ENCODE data around the gene DGCR2. TPM values are rescaled to one million over a fixed set of nuclear protein-coding genes. Genes with fewer than 3 reads are reported as not detected.
"Not testable (repeated sequence)": the region's sequence is repeated elsewhere in the genome, so short reads cannot be mapped to it uniquely, and the experiment has no call there.

DGCR2 gene
- total RNA-seq, 1 donor = 80.0 TPM

GRCh38 chr22:19016081-19016766 lies 106.0 kb downstream of the DGCR2 start:
- no peak for DNase-seq (ENCODE audit: low read depth in 2 of 3, low spot score in 2 of 3)

- DNase-seq (ENCODE audit: low read depth in 2 of 3, low spot score in 2 of 3) = no peak
Measured at GRCh38 chr22:19014886-19015285, 107.3 kb downstream of the DGCR2 start.

- not testable (repeated sequence) for DNase-seq (ENCODE audit: low read depth in 2 of 3, low spot score in 2 of 3)
Measured at GRCh38 chr22:19013881-19014598, 108.2 kb downstream of the DGCR2 start.

- not testable (repeated sequence) for DNase-seq (ENCODE audit: low read depth in 2 of 3, low spot score in 2 of 3)
Measured at GRCh38 chr22:19013411-19013810, 108.8 kb downstream of the DGCR2 start.

GRCh38 chr22:19012308-19012986 lies 109.8 kb downstream of the DGCR2 start:
- no peak for DNase-seq (ENCODE audit: low read depth in 2 of 3, low spot score in 2 of 3)

GRCh38 chr22:19011611-19012010 lies 110.6 kb downstream of the DGCR2 start:
- DNase-seq (ENCODE audit: low read depth in 2 of 3, low spot score in 2 of 3) = not testable (repeated sequence)

GRCh38 chr22:19011075-19011474 lies 111.1 kb downstream of the DGCR2 start:
- no peak for DNase-seq (ENCODE audit: low read depth in 2 of 3, low spot score in 2 of 3)

- no peak for DNase-seq (ENCODE audit: low read depth in 2 of 3, low spot score in 2 of 3)
Measured at GRCh38 chr22:19005905-19006304, 116.3 kb downstream of the DGCR2 start.

GRCh38 chr22:19004471-19004870 lies 117.7 kb downstream of the DGCR2 start:
- DNase-seq (ENCODE audit: low read depth in 2 of 3, low spot score in 2 of 3) = no peak

GRCh38 chr22:19003508-19003907 lies 118.7 kb downstream of the DGCR2 start:
- no peak for DNase-seq (ENCODE audit: low read depth in 2 of 3, low spot score in 2 of 3)

- no peak for DNase-seq (ENCODE audit: low read depth in 2 of 3, low spot score in 2 of 3)
Measured at GRCh38 chr22:19002684-19003038, 119.6 kb downstream of the DGCR2 start.

- DNase-seq (ENCODE audit: low read depth in 2 of 3, low spot score in 2 of 3) = no peak
Measured at GRCh38 chr22:19001204-19001603, 121.0 kb downstream of the DGCR2 start.

- not testable (repeated sequence) for DNase-seq (ENCODE audit: low read depth in 2 of 3, low spot score in 2 of 3)
Measured at GRCh38 chr22:19000106-19000505, 122.1 kb downstream of the DGCR2 start.

GRCh38 chr22:18999416-18999815 lies 122.8 kb downstream of the DGCR2 start:
- no peak for DNase-seq (ENCODE audit: low read depth in 2 of 3, low spot score in 2 of 3)

GRCh38 chr22:18999008-18999407 lies 123.2 kb downstream of the DGCR2 start:
- DNase-seq (ENCODE audit: low read depth in 2 of 3, low spot score in 2 of 3) = no peak

GRCh38 chr22:18997925-18998315 lies 124.3 kb downstream of the DGCR2 start:
- DNase-seq (ENCODE audit: low read depth in 2 of 3, low spot score in 2 of 3) = no peak

- DNase-seq (ENCODE audit: low read depth in 2 of 3, low spot score in 2 of 3) = no peak
Measured at GRCh38 chr22:18997306-18997924, 124.8 kb downstream of the DGCR2 start.

GRCh38 chr22:18996376-18996900 lies 125.8 kb downstream of the DGCR2 start:
- no peak for DNase-seq (ENCODE audit: low read depth in 2 of 3, low spot score in 2 of 3)

- DNase-seq (ENCODE audit: low read depth in 2 of 3, low spot score in 2 of 3) = no peak
Measured at GRCh38 chr22:18995327-18995711, 126.9 kb downstream of the DGCR2 start.

GRCh38 chr22:18994701-18995326 lies 127.4 kb downstream of the DGCR2 start:
- DNase-seq (ENCODE audit: low read depth in 2 of 3, low spot score in 2 of 3) = peak in 2 of 3 donors; percentile 9 to 19

GRCh38 chr22:18994056-18994455 lies 128.2 kb downstream of the DGCR2 start:
- DNase-seq (ENCODE audit: low read depth in 2 of 3, low spot score in 2 of 3) = no peak
